A673 (cell line): ENCODE results near the gene ADAM11. TPM values are rescaled to one million over a fixed set of nuclear protein-coding genes. Genes with fewer than 3 reads are reported as not detected.

ENCODE experiments used
- BruUV-seq: library from RNA; stranded (reverse); fragments of 400-500 nt; replicated peaks from 2 replicates; lab custom pipeline; 2021; lab: Mats Ljungman, UMichigan
- CTCF ChIA-PET: fragments of 300-600 bp; sonication (Branson Sonifier 250); formaldehyde crosslinking; loops from one replicate; lab custom pipeline; 2022; ENCODE audit warnings: antibody characterized with exemption; lab: Charles Lee
- POLR2A ChIA-PET: fragments of 300-600 bp; sonication (Branson Sonifier 250); formaldehyde crosslinking; loops from one replicate; lab custom pipeline; 2022; ENCODE audit warnings: antibody characterized with exemption; ENCODE audit not compliant: low non-redundant PET; lab: Charles Lee
- DNase-seq: peaks from one replicate; pipeline ENCODE4 v3.0.0-alpha.2; 2015; ENCODE audit warnings: low spot score
- H3K27ac ChIP-seq: fragments of 200-600 bp; sonication (generic); 2 replicates; pipeline ENCODE4 v1.5.1; 2016; ENCODE audit warnings: mixed run types, low read depth, mild to moderate bottlenecking, mixed read lengths, antibody characterized with exemption, low read length; ENCODE audit not compliant: poor library complexity, severe bottlenecking
- H3K27me3 ChIP-seq: fragments of 200-600 bp; sonication (generic); replicated peaks from 2 replicates; pipeline ENCODE4 v1.6.1; 2017; ENCODE audit warnings: mixed run types, low read depth, mild to moderate bottlenecking, mixed read lengths, antibody characterized with exemption, low read length; ENCODE audit not compliant: insufficient read depth, poor library complexity
- H3K36me3 ChIP-seq: fragments of 200-600 bp; sonication (generic); 2 replicates; pipeline ENCODE4 v1.6.1; 2016; ENCODE audit warnings: mixed run types, mild to moderate bottlenecking, mixed read lengths, antibody characterized with exemption, low read length; ENCODE audit not compliant: insufficient read depth, poor library complexity, severe bottlenecking
- H3K4me1 ChIP-seq: fragments of 200-600 bp; sonication (generic); 2 replicates; pipeline ENCODE4 v1.6.1; 2017; ENCODE audit warnings: mixed run types, mild to moderate bottlenecking, mixed read lengths, antibody characterized with exemption, low read length; ENCODE audit not compliant: insufficient read depth, poor library complexity, severe bottlenecking
- H3K4me3 ChIP-seq: fragments of 200-600 bp; sonication (generic); 2 replicates; pipeline ENCODE4 v1.5.1; 2016; ENCODE audit warnings: low read depth, mixed run types, mild to moderate bottlenecking, mixed read lengths, low read length; ENCODE audit not compliant: poor library complexity, severe bottlenecking
- H3K9me3 ChIP-seq: fragments of 200-600 bp; sonication (generic); 2 replicates; pipeline ENCODE4 v1.6.1; 2016; ENCODE audit warnings: mixed run types, low read depth, mild to moderate bottlenecking, mixed read lengths, antibody characterized with exemption, low read length; ENCODE audit not compliant: poor library complexity, severe bottlenecking
- EZH2 ChIP-seq: fragments of 200-600 bp; sonication (generic); IDR thresholded peaks from 2 replicates; pipeline ENCODE4 v1.6.1; 2017; ENCODE audit warnings: borderline replicate concordance, low read depth, mild to moderate bottlenecking, mixed read lengths, antibody characterized with exemption, low read length; ENCODE audit not compliant: poor library complexity, severe bottlenecking
- intact Hi-C: fragments of 100-400 bp; cut with micrococcal nuclease; formaldehyde crosslinking; loops from one replicate; pipeline ENCODE4 v1.10.0; 2022; ENCODE audit not compliant: unreplicated experiment
- total RNA-seq: library from RNA; stranded (reverse); gene quantifications from 2 replicates; pipeline ENCODE4 v1.2.3, GENCODE V29; 2021
- TF ChIP-seq, protein P1 (sequence below): fragments of 300-800, 200-600 bp; sonication (generic); conservative IDR thresholded peaks from 2 replicates; pipeline ENCODE4 v1.5.1; 2017; ENCODE audit warnings: low read depth, mild to moderate bottlenecking, antibody characterized with exemption, low read length, moderate library complexity, mixed read lengths

The ADAM11 gene
- total RNA-seq, 1 experiment from 2014 or later, result 0.17 TPM

DNA sequence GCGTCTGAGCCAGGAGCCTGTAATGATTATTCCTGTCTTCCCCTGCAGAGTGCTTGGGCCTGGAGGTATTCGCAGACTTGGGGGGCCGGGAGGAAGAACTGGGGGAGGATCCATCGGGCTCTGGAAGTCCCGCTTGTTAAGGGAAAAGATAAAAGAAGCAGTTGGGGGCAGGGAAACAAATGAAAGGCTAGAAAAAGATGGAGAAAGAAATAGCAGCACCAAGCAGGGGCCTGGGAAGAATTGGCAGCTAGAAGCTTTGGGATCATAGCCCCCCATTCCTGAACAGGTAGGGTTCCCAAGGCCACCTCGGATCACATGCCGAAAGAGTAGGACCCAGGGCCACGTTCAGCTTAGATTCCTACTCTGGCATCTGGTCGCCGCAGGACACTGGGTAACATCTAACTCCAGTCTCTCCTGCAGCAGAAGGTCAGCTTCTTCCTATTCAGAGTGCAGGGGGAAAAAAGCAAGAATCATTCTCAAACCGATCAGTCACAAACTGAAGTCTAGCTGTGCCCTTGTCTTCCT lies 23.6 kb downstream of the ADAM11 start:
- ChIA-PET CTCF (no interaction called here), POLR2A (no interaction called here)
- no TSS peak for BruUV-seq

DNA sequence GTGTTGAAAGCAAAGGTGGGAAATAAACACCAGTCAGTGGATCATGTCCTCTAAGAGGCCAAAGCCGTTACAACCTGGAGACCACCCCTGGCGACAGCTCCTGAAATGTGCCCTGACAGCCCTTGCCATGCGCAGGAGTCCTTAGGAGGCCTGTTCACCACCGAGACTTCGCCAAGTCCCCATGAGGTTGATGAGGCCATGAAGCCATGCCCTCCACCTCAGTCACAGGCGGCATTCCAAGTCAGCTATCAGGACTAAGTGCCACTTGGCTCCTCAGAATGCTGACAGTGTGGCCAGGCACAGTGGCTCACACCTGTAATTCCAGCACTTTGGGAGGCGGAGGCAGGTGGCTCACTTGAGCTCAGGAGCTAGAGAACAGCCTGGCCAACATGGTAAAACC lies 27.1 kb downstream of the ADAM11 start:
- CTCF ChIA-PET, result no interaction called here
- no peak for TF ChIP-seq EZH2
- TF ChIP-seq, protein P1, sequence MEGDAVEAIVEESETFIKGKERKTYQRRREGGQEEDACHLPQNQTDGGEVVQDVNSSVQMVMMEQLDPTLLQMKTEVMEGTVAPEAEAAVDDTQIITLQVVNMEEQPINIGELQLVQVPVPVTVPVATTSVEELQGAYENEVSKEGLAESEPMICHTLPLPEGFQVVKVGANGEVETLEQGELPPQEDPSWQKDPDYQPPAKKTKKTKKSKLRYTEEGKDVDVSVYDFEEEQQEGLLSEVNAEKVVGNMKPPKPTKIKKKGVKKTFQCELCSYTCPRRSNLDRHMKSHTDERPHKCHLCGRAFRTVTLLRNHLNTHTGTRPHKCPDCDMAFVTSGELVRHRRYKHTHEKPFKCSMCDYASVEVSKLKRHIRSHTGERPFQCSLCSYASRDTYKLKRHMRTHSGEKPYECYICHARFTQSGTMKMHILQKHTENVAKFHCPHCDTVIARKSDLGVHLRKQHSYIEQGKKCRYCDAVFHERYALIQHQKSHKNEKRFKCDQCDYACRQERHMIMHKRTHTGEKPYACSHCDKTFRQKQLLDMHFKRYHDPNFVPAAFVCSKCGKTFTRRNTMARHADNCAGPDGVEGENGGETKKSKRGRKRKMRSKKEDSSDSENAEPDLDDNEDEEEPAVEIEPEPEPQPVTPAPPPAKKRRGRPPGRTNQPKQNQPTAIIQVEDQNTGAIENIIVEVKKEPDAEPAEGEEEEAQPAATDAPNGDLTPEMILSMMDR, result no peak
- DNase-seq, result no peak
- intact Hi-C loops, result no loop called here
- no peaks in the 10 kb centered on the region for H3K36me3 ChIP-seq
- H3K4me1 ChIP-seq, result no peaks in the 10 kb centered on the region
- BruUV-seq, result no TSS peak
- no peak overlapping the region for H3K27ac ChIP-seq
- H3K9me3 ChIP-seq, result no peaks in the 10 kb centered on the region
- no peak overlapping the region for H3K4me3 ChIP-seq
- no peaks in the 10 kb centered on the region for H3K27me3 ChIP-seq
- POLR2A ChIA-PET, result no interaction called here

More for the DNA sequence above, 23.6 kb downstream of the ADAM11 start:
- H3K36me3 ChIP-seq, result no peaks in the 10 kb centered on the region
- no peaks in the 10 kb centered on the region for H3K9me3 ChIP-seq
- H3K27ac ChIP-seq, result no peak overlapping the region
- TF ChIP-seq, protein P1, result no peak
- no peak for TF ChIP-seq EZH2
- DNase-seq, result no peak
- intact Hi-C loops, result no loop called here
- no peaks in the 10 kb centered on the region for H3K4me1 ChIP-seq
- no peak overlapping the region for H3K4me3 ChIP-seq
- H3K27me3 ChIP-seq, result no peaks in the 10 kb centered on the region

DNA sequence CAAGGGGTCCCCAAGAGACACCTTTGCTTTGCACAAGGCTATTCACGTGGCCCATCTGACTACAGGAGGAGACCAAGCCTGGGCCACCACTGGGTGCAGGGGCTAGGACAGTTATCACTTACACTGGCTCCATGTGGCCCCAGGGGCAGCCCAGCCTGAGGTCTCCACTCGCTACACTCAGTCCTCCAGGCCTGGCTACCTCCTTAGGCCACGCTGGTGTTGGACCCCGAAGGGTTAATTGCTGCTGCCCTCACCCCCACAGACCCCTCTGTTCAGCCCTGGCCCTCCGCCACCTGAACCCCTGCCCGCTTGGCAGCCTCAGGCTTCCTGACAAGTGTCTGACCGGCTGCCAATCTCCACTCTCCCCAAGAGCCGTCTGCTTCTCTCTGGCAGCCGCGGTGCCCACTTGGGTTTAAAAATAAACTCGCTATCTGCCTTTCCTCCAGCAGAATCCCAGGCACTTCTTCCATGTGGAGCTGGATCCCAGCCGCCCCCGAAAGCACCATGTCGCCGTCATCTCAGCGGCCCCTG lies 27.8 kb downstream of the ADAM11 start:
- no peak for TF ChIP-seq EZH2
- TF ChIP-seq, protein P1, result no peak
- POLR2A ChIA-PET, result no interaction called here

More for the DNA sequence above, 27.8 kb downstream of the ADAM11 start:
- no peaks in the 10 kb centered on the region for H3K36me3 ChIP-seq
- BruUV-seq, result no TSS peak
- CTCF ChIA-PET, result no interaction called here
- H3K4me1 ChIP-seq, result no peaks in the 10 kb centered on the region
- H3K27ac ChIP-seq, result no peak overlapping the region
- H3K9me3 ChIP-seq, result no peaks in the 10 kb centered on the region
- no peak overlapping the region for H3K4me3 ChIP-seq
- DNase-seq, result no peak
- intact Hi-C loops, result no loop called here
- H3K27me3 ChIP-seq, result no peaks in the 10 kb centered on the region
